GM12891 (cell line): ENCODE measurements around the gene COG7.

Source experiments
- POLR2A ChIP-seq: IDR thresholded peaks from 2 replicates; pipeline ENCODE4 v1.6.1; 2011; ENCODE audit warnings: low read depth, low read length, control low read depth
- POLR2AphosphoS5 ChIP-seq: IDR thresholded peaks from 2 replicates; pipeline ENCODE4 v1.6.1; 2011; ENCODE audit warnings: low read depth, low read length, control low read depth
- POU2F2 ChIP-seq: IDR thresholded peaks from 2 replicates; pipeline ENCODE4 v1.6.1; 2011; ENCODE audit warnings: low read depth, mild to moderate bottlenecking, control low read depth, low read length, moderate library complexity
- TAF1 ChIP-seq: IDR thresholded peaks from 2 replicates; pipeline ENCODE4 v1.6.1; 2011; ENCODE audit warnings: low read depth, low read length, control low read depth

DNA sequence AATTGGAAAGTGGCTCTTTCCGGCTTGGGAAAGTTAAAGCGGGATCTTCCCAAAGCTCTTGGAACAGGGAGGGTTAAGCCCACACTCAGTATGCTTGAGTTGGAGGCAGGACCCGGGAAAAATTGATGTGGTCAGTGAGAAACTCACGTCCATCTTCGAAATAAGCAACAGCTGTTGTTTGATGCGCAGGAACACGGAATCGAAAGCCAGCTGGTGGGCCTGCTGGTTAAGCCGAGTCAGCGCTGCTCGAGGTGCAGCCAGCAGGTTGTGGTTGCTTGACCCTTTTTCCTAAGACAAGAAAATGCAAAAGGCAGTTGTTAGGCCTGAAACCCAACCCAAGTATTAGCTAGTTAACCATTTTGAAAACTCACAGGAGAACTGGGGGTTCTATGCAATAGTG, 49.4 kb downstream of the COG7 start:
- TF ChIP-seq POLR2A (no peak), POU2F2 (no peak), POLR2AphosphoS5 (no peak), TAF1 (no peak)
